ENCODE results near the gene SMIM43.

The SMIM43 gene

GRCh38 chr4:121764702-121765367 lies at the start of gene SMIM43:
Gene SMIM43, minus strand, starts transcription at chr4:121765164. Its CDS starts 59 bp downstream, at chr4:121765105.
- TF ChIP-seq POLR2A (IDR thresholded peaks at IDR 0.05; ENCODE audit: low read length) (no peak), GATA1 (IDR thresholded peaks at IDR 0.05; ENCODE audit: low read depth, low read length) (no peak)
- DNase-seq = peak; percentile 55 to 61

- no peak for TF ChIP-seq POLR2A (IDR thresholded peaks at IDR 0.05; ENCODE audit: low read length)
- TF ChIP-seq GATA1 (IDR thresholded peaks at IDR 0.05; ENCODE audit: low read depth, low read length) = no peak
- no peak for DNase-seq
Measured at GRCh38 chr4:121814756-121815155, 49.8 kb upstream of the SMIM43 start.

- TF ChIP-seq GATA1 (IDR thresholded peaks at IDR 0.05; ENCODE audit: low read depth, low read length) (no peak), POLR2A (IDR thresholded peaks at IDR 0.05; ENCODE audit: low read length) (no peak)
- DNase-seq = no peak
Measured at GRCh38 chr4:121811122-121811521, 46.2 kb upstream of the SMIM43 start.

DNA sequence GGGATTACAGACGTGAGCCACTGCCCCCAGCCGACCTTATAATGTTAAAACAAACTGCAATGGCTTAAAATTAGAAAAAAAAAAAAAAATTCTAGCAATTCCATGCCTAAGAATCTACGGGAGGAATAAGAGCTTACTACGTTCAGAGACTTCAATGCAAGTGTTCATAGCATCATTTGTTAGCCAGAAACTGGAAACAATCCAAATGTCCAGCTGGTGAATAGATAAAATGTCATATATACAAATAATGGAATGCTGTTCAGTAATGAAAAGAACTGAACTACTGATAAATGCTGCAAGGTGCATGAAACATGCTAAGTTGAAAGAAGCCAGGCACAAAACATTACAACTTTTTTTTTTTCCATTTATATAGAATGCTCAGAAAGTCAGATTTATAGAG lies 41.4 kb upstream of the SMIM43 start:
- peak; percentile 46 to 54 for DNase-seq
- TF ChIP-seq GATA1 (IDR thresholded peaks at IDR 0.05; ENCODE audit: low read depth, low read length) (no peak), POLR2A (IDR thresholded peaks at IDR 0.05; ENCODE audit: low read length) (no peak)

DNA sequence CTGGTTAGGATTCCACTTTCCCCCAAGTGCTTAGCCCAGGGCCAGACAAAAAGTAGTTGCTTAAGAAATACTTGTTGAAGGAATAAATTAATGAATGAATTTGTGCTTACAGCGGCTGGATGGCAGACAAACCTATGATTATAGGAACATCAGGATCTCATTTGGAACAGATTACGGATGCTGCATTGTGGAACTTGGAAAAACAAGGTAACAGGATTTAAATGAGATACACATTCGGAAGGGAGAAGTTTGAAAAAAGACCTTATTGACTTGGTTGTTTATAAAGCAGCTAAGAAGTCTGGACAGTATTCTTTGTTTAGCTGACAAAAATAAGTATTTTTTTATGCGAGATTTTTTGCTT lies 36.7 kb upstream of the SMIM43 start:
- DNase-seq = no peak
- TF ChIP-seq POLR2A (IDR thresholded peaks at IDR 0.05; ENCODE audit: low read length) (no peak), GATA1 (IDR thresholded peaks at IDR 0.05; ENCODE audit: low read depth, low read length) (no peak)

DNA sequence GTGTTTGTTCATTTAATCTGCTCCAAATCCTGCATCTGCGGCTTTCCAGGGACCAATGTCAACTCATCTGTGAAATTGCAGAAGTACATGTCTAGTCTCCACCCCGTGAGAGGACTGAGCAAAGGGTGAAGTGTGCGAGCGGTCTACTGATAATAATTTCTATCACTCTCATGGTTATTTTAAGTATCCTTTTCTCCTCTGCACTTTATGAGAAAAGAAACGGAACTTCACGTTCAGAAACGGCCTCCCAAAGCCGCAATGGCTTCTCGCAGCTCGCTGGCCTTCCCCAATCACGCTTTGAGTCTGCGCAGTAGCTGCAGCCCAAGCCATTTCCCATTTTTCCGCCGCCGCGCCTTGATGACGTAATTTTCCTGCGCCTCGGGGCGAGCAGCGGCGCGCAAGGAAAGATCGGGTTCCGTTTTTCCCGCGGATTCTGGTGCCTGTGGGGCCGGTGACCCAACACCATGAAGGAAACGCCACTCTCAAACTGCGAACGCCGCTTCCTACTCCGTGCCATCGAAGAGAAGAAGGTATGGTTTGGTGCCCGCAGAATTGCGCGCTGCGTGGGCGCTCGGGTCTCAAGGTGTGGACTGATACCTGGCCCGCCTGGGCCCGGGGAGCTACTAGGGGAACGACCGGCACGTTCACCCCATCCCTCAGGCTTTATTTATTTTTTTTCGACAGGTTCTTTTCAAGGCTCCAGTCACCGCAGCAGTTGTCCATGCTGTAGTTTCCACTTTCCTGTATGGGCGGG lies 36.2 kb upstream of the SMIM43 start, which contains the start of gene EXOSC9:
Gene EXOSC9 (plus strand): TSS at position 363 of the 754 bp plus-strand sequence. CDS start 102 bp downstream, at position 465.
- DNase-seq = peak; percentile 97 to 98
- no peak for TF ChIP-seq GATA1 (IDR thresholded peaks at IDR 0.05; ENCODE audit: low read depth, low read length)
- TF ChIP-seq POLR2A (IDR thresholded peaks at IDR 0.05; ENCODE audit: low read length) = peak; percentile 97

DNA sequence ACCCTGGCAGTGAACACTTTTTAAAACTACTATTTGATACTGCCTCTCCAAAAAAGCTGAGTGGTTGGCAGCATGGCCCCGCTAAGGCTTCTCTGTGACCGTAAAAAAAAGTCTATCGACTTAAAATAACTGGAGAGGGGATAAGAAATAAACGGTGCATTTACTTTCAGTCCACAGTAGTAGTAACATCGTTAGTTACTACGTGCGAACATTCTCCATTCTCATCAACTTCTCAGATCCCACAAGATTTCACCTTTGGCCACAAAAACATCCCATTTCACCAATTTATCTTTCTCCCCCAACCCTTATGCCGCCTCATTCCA lies 35.6 kb upstream of the SMIM43 start:
- TF ChIP-seq GATA1 (IDR thresholded peaks at IDR 0.05; ENCODE audit: low read depth, low read length) (no peak), POLR2A (IDR thresholded peaks at IDR 0.05; ENCODE audit: low read length) (no peak)
- no peak for DNase-seq

GRCh38 chr4:121799867-121800501 lies 35.0 kb upstream of the SMIM43 start:
- peak in 1 of 2 experiments; percentile 61 for DNase-seq
- no peak for TF ChIP-seq POLR2A (IDR thresholded peaks at IDR 0.05; ENCODE audit: low read length)
- TF ChIP-seq GATA1 (IDR thresholded peaks at IDR 0.05; ENCODE audit: low read depth, low read length) = no peak

GRCh38 chr4:121799208-121799823 lies 34.4 kb upstream of the SMIM43 start:
- TF ChIP-seq POLR2A (IDR thresholded peaks at IDR 0.05; ENCODE audit: low read length) (no peak), GATA1 (IDR thresholded peaks at IDR 0.05; ENCODE audit: low read depth, low read length) (no peak)
- DNase-seq = peak in 1 of 2 experiments; percentile 65

DNA sequence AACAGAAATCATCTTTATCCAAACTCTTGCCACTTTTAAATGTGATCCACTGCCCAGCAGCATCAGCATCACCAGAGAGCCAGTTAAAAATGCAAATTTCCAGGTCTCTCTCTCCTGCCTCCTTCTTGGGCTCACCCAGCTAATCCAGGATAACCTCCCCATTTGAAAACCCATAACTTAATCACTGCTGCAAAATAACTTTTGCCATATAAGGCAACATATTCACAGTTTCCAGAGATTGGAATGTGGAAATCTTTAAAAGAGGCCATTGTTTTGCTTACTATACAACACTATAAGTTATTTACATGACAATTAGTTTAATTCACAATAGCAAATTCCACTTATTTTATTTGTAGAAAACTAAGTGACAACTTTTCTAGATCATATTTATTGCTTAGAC lies 31.3 kb upstream of the SMIM43 start:
- no peak for DNase-seq
- TF ChIP-seq POLR2A (IDR thresholded peaks at IDR 0.05; ENCODE audit: low read length) (no peak), GATA1 (IDR thresholded peaks at IDR 0.05; ENCODE audit: low read depth, low read length) (no peak)

- DNase-seq = peak; percentile 94 to 97
- TF ChIP-seq GATA1 (IDR thresholded peaks at IDR 0.05; ENCODE audit: low read depth, low read length) (peak; percentile 90), POLR2A (IDR thresholded peaks at IDR 0.05; ENCODE audit: low read length) (peak; percentile 23)
Measured at GRCh38 chr4:121794505-121795188, 29.7 kb upstream of the SMIM43 start.

DNA sequence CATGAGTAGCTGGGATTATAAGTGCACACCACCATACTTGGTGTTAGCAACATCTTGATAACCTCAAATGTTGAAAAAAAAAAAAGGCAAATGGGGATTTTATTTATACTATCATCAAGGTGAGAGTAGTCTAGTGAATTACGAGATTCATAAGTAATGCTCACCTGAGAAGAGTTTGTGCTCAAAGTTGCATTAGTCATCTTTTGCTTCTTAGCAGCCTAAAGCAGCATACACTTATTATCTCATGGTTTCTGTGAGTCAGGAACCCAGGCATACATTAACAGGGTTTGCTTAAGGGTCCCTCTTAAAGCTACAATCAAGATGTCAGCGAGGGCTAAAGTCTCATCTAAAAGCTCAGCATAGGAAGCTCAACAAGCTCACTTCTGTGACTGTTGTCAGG lies 28.0 kb upstream of the SMIM43 start:
- TF ChIP-seq POLR2A (IDR thresholded peaks at IDR 0.05; ENCODE audit: low read length) (no peak), GATA1 (IDR thresholded peaks at IDR 0.05; ENCODE audit: low read depth, low read length) (no peak)
- DNase-seq = peak; percentile 58 to 69

DNA sequence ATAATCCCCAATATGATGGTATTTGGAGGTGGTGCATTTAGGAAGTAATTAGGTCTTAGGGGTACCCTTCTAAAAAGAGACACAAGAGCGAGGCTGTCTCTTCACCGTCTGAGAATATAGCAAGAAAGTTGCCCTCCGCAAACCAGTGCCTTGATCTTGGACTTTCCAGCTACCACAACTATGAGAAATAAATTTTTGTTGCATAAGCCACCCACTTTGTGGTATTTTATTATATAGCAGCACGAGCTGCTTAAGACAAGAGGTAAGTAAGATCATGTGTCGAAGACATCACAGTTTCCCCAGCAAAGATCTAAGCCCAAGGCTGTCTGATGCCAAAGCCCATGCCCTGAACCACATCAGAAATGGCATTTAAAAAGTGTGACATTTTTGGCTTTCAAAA lies 26.5 kb upstream of the SMIM43 start:
- peak in 1 of 2 experiments; percentile 50 for DNase-seq
- TF ChIP-seq GATA1 (IDR thresholded peaks at IDR 0.05; ENCODE audit: low read depth, low read length) (no peak), POLR2A (IDR thresholded peaks at IDR 0.05; ENCODE audit: low read length) (no peak)

All from erythroblast (primary cell).